ENCODE data around the gene CP.

DNA sequence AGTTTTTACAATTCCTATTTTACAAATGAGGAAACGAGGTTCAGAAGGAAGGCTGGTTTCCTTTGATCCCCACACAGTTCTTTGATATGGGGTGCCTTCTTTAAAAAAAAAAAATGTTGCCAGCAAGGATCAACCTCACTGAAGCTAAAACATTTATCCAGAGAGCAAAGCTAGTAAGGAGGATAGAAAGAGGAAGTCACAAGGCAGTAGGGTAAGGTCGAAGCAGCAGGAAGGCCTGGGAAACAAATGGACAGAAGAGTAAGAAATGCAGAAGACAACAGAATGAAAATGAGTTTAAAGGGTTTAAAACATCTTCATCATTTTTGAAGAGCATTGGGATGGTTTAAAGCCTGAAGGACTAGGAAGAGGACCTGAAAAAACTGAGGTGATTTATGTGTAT is 30.6 kb upstream of the CP start:
- TF ChIP-seq, protein P1, sequence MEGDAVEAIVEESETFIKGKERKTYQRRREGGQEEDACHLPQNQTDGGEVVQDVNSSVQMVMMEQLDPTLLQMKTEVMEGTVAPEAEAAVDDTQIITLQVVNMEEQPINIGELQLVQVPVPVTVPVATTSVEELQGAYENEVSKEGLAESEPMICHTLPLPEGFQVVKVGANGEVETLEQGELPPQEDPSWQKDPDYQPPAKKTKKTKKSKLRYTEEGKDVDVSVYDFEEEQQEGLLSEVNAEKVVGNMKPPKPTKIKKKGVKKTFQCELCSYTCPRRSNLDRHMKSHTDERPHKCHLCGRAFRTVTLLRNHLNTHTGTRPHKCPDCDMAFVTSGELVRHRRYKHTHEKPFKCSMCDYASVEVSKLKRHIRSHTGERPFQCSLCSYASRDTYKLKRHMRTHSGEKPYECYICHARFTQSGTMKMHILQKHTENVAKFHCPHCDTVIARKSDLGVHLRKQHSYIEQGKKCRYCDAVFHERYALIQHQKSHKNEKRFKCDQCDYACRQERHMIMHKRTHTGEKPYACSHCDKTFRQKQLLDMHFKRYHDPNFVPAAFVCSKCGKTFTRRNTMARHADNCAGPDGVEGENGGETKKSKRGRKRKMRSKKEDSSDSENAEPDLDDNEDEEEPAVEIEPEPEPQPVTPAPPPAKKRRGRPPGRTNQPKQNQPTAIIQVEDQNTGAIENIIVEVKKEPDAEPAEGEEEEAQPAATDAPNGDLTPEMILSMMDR (IDR thresholded peaks at IDR 0.05): no peak
- no peak for TF ChIP-seq POLR2A (IDR thresholded peaks at IDR 0.05)
